DMS114 treated with DMSO at 0.1 percent for 48 hours (cell line): Measurements from ENCODE around the gene ZSCAN12.

Source experiments
- DNase-seq: peaks from one replicate; lab custom pipeline; 2025; ENCODE audit not compliant: unreplicated experiment; lab: John Stamatoyannopoulos, UW

ZSCAN12 gene

GRCh38 chr6:28354688-28355554 lies 44.6 kb downstream of the ZSCAN12 start:
- no peak for DNase-seq

DNA sequence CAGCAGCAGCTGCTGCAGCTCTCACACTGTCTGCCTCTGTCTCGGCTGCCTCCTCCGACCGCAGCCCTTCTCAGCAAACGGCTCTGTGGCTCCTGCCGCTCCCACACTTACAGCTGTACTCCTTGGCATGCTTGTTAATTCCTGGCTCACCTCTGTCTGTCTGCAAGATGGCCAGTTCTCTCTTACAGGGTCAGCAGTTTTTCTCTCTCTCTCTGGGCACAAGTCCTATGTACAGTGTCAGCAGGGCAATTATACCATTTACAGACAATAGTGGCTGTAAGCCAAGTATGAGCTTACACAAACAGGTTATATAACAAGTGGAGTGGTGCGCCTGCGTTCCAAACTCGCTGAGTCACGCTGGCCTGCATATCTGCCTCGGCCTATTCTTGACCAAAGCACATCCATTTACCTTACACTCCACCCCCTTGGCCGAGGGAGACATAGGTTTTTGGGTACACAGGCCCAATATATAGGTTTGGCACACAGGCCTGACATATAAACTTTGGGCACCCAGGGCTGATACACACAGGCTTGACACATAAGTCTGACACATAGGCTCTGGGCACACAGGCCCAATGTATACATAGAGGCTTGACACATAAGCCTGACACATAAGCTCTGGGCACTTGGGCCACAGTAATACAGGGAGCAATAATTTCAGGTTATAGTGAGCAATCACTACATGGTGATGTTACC lies 45.4 kb downstream of the ZSCAN12 start:
- DNase-seq = no peak

DNA sequence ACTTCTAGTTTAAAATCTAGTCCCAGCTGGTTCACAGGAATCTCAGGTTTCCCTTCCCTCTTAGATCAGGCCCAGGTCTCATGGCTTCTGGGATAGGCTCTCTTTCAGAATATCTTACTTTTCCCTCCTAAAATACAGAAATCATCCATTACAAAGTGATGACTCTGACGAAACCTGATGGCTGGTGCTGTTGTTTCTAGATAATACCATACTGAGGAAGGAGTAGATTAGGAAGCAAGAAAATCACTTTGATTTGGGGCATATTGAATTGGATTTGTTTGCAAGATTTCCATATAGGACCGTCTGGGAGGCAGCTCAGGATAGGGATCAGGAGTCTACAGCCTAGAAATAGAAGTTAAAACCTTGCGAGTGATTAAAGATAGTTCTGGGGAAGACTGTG lies 46.2 kb downstream of the ZSCAN12 start:
- no peak for DNase-seq

DNA sequence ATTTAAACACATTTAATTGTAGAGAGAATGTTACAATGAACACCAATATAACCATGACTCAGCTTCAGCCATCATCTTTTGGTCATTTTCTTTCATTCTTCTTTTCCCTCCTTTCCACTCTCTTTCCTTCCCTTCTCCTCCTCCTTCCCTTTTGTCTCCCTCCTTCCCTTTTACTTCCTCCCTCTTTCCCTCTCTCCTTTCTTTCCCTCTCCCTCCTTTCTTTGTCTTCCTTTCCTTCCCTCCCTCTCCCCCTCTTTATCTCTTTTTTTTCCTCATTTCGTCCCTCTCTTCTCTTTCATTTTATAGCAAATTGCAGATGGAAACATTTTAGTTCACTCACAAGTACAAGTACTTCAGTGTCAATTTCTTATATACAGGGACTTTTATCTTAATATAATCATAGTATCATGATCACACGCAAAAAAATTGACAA lies 48.0 kb downstream of the ZSCAN12 start:
- no peak for DNase-seq

GRCh38 chr6:28351087-28351486 lies 48.5 kb downstream of the ZSCAN12 start:
- DNase-seq = no peak

- DNase-seq = peak; percentile 79
Observed at GRCh38 chr6:28349892-28350737, 49.4 kb downstream of the ZSCAN12 start, which contains the start of gene ZKSCAN3. TSS of gene ZKSCAN3 (plus strand) at chr6:28349947. CDS start at chr6:28359587, 9,640 bp downstream.

DNA sequence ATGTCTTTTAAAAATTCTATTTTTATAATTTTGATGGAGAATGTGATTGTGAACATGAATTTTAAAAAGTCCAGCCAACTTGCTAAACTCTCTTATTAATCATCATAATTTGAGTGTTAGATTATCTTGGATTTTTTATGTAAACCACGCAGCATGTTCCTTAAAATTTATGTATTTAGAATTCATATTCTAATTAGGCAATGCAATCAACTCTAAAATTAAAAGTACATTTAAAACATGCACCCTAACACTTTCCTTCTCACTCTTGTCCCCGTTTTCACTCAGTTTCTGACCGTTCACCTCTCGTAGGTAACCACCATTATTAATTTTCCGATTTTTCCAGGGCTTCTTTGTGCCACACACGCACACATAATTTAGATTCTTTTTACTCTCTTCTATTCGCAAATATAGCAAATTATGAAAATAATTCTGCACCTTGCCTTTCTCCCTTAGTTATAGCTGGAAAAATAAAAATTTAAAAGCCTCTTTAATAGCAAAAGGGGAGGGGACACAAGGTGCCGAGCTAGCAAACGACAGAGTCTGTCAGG lies 50.1 kb downstream of the ZSCAN12 start:
- no peak for DNase-seq

DNA sequence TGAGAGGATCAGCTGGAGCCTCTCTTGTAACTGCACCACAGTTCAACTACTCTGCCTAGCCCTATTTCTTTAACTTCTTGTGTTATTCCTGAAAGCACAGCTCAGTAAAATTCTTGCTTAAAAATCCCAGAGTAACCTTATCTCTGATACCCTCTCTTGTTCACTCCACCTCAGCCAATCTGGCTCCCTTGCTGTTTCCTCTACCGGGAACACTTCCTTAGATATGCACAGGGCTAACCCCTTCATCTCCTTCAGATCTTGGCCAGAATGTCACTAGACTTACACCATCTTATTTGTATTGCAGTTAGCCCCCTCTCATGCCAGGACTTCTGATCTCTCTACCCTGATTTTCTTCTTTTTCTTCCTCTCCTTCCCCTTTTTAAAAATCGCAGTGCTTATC lies 52.4 kb downstream of the ZSCAN12 start:
- DNase-seq = no peak

DNA sequence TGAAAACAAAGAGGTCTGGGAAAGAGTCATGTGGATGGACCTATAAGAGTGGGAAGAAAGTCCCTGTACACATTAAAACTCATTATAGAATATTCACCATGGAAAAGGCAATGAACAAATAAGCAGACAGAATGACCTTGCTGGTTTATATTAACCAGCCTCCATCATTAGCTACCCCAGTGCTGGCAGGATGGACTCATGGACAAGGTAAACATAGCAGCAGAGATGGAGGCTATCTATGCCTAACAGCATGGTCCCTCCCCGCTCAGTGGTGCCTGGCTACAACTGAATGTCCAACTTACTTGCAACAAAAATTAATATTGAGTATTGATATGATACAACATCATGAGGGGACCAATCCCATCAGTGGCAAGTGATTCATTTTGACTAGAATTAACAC lies 54.3 kb downstream of the ZSCAN12 start:
- DNase-seq = no peak

DNA sequence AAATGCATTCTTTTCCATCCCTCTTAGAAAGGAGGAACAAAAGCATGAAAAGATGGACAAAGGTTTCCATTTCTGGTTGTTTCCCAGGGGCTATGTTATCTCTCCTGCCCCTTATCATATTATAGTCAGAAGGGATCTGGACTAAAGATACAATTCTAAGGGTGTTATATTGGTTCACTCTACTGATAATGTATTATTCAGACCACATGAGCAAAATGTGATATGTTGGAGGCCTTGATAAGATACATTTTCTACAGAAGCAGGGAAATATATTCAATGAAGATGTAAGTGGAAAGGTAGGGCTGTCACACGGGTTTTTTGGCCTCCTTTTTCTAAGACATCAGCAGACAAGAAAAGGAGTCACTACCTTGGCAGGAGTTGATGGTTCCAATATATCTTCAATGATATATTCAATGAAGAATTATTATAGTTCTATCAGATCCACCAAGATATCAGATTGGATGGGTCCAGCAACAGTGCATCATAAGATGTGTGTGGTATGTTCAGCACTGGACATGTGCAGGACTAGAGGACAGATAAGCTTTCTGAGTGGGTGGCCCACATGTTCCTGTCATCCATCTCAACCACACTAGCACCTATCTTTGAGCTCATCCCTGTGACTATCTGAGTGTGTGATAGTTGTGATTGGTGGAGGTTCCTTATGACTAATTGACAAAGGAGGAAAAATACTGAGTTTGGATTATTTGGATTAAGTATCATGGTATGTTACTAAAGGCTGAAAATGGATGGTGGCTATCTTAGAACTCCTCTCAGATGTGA lies 55.5 kb downstream of the ZSCAN12 start:
- no peak for DNase-seq

- no peak for DNase-seq
Observed at GRCh38 chr6:28340310-28341095, 59.0 kb downstream of the ZSCAN12 start.

DNA sequence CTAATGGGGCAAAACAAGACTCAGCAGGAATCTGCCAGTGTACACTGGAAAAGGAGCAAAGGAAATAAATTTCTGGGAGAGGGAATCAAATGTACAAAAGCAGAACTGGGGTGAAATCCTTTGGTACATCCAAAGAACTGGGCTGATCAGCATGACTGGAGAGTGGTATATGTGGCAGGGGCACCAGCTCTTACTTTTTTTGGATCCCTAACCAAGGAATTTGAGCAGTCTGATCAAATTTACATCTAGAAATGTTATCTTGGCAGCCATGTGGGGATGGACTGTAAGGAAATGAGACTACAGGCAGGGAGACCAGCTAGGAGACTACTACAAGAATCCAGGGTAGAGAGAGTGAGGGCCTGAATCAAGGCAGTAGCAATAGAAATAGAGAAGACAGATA lies 62.4 kb downstream of the ZSCAN12 start:
- DNase-seq = no peak

DNA sequence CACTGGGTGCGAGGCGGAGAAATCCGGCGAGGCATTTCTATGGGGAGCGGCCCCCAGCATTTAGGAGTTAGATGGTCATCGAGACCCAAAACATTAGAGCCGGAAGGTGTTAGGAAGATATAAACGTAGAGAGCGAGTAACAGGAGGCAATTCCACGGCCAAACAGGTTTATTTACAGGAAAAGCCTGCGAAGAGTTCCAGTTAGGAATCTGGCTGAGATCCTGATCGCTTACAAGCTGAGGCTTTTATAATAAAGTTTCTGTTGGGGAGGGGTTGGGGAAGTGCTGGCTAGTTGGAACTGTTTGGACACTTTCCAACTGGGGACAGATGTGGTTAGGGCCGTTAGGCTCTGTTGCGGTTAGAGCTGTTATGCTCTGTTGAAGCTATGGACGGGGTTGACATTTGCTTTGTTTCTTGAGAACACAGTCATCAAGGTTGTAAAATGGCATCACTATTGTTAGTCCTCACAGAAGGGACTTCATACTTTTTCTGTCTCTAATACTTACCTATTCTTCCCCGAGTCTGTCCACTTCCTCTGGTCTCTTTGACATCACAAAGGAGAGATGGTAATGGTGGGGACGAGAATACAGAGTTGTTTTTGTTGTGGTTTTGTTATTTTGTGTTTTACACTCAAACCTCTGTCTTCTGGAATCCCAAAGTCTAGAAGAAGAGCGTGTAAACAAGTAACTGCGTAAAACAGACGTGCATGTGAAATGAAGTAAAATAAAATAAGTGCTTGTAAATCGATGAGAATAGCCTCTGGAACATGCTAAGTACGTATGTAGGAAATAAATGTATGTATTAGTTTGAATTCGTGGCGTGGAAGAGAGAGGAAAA lies 63.0 kb downstream of the ZSCAN12 start:
- no peak for DNase-seq

GRCh38 chr6:28335564-28336283 lies 63.8 kb downstream of the ZSCAN12 start, which contains the start of gene ZSCAN31:
TSS of gene ZSCAN31 (minus strand) at chr6:28336148. CDS start at chr6:28329683, 6,465 bp downstream.
- peak; percentile 85 for DNase-seq

DNA sequence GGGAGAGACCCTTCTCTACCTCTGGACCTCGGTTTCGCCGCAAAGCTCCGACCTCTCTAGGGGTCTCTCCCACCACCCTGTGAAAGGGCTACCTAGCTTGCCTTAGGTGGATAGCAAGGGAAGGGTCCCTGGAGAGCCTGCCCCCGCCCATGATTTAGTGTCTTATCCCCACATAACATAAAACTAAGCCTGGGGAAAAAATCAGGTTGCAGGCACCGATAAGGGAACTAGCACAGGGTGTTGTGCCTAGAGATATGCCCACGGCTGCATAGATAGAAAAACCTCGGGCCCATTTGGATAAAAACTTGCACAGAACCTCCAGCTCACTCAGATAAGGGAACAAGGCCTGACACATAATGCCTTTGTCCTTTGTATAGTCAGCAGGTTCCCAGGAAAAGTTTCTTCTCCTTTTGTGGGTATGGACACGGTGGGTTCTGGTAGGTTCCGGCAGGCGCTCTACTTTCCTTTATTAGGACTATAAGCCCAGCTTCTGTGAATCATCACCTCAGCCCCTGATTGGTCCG lies 64.4 kb downstream of the ZSCAN12 start:
- DNase-seq = no peak

GRCh38 chr6:28334286-28335039 lies 65.1 kb downstream of the ZSCAN12 start:
- DNase-seq = no peak

DNA sequence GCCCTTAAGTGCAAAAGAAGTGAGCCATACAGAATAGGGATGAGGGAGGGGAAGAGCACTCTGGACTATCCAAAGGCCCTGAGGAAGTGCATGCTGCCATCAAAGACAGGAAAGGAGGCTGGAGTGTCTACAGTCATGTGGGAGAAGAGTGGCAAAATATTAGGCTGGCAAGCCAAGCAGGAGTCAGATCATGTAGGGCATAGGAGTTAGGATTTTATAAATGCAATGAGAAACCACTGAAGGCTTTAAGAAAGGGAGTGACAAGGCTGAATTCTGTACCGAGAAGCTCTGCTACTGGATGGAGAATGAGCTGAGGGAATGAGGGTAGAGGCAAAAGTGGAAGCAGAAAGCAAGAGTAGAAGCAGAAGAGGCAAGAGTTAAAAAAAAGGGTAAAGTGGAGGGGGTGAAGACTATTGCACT lies 65.9 kb downstream of the ZSCAN12 start:
- no peak for DNase-seq
